Activated CD8-positive, alpha-beta memory T cell treated with anti-CD3 and anti-CD28 coated beads, Interleukin-2, amount 50 U/mL, for 24 hours (primary cell): ENCODE data around the gene DYNLT5.
A peak's percentile ranks its signal among the peaks of the same experiment; 100 is the strongest.
"Not testable (repeated sequence)": the region's sequence is repeated elsewhere in the genome, so short reads cannot be mapped to it uniquely, and the experiment has no call there.

Experiments used
- DNase-seq: peaks from one replicate; pipeline ENCODE4 v3.0.0-alpha.2; 2020; ENCODE audit errors: extremely low read depth

Gene DYNLT5

DNA sequence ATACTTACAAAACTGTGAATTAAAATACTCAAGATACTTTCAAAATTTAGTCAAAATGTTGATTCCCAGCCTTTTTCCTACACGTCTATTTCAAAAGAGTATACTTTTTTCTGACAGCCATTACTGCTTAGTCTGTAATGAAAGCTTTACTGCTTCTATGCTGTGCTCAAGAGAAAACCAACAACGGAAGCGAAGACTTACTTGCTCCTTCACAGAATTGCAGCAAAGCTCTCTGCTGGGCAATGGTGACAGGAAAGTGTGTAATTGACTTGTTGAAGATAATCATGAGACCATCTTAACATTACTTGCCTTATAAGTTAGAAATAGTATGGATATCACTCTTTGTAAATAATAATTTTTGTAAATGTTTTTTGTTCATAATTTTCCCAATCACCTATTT is 1.7 kb upstream of the DYNLT5 start:
- no peak for DNase-seq

GRCh38 chr1:66751160-66751559 is 1.1 kb upstream of the DYNLT5 start:
- no peak for DNase-seq

GRCh38 chr1:66752671-66753371 is 562 bp downstream of the DYNLT5 start:
- no peak for DNase-seq

DNA sequence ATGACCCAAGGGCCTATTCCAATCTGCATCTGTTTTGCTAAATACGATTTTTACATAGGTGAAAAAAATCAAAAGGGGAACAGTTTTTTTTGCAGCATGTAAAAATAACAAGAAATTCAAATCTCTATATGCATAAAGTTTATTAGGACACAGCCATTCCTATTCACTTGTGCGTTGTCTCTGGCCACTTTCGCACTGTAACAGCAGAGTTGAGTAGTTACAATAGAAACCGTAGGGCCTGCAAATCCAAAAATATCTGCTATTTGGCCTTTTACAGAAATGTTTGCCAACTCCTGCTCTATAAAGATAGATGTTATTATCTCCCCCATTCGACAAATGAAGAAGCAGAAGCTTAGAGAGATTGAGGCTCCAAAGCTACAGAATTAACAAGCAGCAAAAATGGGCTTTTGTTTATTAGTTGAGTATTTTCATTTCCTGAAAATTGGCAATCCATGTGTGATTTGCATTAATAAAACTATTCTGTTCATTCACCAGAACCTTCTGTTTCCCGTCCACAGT is 5.5 kb downstream of the DYNLT5 start:
- no peak for DNase-seq

DNA sequence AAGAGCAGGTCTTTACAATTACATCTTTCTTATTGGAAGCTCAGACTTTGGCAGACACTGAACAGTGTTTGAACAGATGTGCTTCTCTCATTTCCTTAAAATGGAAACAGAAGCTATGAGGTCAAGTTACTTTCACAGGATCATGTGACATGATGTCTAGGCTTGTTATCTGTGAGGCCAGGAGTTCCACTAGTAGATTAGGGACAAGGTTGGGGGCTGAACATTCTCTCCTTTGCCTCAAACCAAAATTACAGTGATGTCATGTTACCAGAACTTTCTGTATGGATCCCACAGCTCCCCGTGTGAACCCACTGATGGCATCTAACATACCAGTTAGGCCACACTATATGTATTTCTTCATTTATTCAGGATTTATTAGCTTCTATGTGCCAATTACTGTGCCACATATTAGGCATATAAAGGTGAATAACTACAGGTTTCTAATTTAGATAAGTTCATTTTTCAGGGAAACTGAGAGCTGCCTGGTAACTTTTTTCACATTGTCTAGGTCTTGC is 6.0 kb downstream of the DYNLT5 start:
- DNase-seq, result no peak

DNA sequence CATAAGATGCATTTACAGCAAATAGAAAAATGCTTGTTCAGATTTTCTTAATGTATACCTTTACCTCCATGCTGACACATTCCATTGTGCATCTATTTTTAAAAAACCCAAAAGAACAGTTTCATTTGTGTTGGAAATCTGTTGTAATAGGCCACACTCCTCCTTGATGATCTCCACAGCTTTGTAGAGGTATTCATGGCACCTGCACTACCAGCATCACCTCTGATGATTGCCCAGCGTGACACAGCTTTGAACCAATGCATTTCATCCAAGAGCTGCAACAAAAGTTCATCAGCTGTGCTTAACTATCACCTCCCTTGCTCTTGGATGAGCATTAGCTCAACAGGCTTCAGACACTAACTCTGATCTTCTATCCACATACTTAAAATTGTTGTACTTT is 8.2 kb downstream of the DYNLT5 start:
- no peak for DNase-seq

DNA sequence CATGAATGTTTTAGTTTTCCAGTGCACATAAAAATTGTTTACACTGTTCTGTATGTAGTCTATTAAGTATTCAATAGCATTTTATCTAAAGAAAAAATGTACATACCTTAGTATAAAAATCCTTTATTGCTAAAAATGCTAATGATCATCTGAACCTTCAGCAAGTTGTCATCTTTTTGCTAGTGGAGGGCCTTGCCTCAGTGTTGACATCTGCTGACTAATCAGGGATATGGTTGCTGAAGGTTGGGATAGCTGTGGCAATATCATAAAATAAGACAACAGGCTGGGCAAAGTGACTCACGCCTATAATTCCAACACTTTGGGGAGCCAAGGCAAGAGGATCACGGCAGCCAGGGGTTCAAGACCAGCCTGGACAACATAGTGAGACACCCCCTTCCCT is 9.0 kb downstream of the DYNLT5 start:
- DNase-seq, result no peak

DNA sequence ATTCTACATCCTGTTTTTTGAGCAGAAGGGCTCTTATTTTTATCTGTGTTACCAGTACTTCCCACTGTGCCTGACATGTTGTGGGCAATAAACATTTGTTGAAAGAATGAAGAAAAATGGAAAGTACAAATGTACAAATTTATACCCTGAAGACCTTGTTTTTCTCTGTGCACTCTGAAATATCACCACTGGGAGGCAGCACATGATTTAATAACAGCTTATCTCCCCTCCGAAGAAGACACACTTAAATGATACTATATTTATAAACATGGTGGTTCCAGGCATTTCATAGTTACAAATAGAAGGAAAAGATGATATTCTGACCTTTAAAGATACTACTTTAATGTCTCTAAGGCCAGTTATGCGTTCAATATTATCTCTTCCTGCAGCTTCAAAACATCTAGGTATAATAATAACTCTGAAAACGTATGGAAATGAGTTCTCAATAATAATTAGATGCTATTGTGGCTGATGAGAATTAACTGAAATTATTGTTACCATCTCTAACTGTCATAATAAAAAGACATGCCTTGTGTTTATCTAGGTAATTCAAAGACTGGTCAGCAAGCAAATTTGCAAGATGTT is 12.8 kb downstream of the DYNLT5 start:
- peak; percentile 9 for DNase-seq

DNA sequence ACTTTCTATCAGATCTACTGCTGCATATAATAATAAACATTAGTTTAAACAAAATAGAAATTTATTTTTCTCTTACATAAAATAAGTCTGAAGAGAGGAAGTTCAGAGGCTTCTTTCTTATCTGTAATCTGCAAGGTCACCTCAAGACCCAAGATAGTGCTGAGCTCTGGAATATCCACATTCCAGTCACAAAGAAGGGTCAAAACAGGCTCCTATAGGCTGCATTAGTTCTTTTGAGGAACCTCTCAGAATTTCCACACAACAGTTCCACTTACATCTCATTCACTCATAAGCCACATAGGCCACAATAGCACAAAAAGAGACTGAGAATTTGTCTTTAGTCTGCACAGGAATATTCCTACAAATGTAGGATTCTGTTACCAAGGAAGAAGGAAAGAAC is 15.4 kb downstream of the DYNLT5 start:
- DNase-seq, result no peak

DNA sequence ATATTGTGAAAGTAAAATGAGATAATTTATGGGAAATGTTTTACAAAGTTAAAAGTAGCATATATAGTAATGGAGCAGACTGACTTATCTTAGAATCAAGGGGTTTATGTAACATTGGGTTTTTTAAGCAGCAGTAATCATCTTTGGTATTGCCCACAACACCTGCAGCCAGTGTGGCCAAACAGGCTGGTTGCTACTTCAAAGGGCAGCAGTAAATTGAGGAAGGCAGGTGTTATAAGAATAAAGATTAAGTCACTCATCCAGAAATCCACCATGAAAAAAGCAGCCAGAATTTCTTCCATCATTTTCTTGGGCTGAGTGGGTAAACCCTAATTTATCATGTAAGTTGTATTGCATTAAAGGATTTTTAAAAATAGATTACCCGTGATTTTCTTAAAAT is 16.7 kb downstream of the DYNLT5 start:
- no peak for DNase-seq

GRCh38 chr1:66769512-66770229 is 17.4 kb downstream of the DYNLT5 start:
- no peak for DNase-seq

- DNase-seq, result no peak
Measured at GRCh38 chr1:66770240-66770639, 18.0 kb downstream of the DYNLT5 start.

DNA sequence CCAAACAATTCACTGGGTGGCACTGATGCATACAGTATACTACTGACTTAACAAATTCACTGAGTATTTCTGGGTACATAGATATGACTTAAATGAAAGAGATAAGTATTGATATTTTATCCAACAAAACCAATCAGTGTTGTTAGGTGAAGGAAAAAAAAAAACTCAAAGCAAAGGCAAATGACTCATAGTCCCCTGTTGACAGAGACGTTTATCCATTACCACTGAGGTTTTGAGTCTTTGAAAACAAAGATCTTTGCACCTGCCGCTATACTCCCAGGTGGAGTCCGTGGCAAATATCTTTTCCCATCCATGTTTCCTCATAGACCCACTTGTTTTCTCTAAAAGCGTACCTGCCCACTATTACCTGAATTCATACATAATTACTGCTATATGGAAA is 18.4 kb downstream of the DYNLT5 start:
- DNase-seq, result no peak

- DNase-seq, result no peak
Measured at GRCh38 chr1:66773227-66773626, 21.0 kb downstream of the DYNLT5 start.

DNA sequence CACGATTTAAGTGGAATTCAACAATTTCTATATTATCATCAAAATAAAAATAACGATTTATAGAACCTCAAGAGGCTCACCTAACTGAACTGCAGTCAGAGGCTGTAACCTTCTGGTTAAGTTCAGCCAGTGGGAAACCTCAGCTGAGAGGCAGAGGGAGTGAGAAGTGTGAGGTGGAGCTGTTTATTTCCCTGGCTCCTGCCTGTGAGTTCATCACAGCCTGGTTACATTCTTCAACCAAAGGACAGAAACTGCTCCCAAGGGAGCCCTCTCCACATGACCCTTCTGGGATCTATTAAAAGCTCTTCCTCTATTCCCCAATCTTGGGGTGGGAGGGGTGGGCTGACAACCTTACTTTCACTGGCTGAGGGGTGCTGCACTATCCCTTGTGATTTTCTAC is 22.2 kb downstream of the DYNLT5 start:
- DNase-seq, result no peak

- no peak for DNase-seq
Measured at GRCh38 chr1:66775646-66776045, 23.4 kb downstream of the DYNLT5 start.

- no peak for DNase-seq
Measured at GRCh38 chr1:66777831-66778230, 25.6 kb downstream of the DYNLT5 start.

DNA sequence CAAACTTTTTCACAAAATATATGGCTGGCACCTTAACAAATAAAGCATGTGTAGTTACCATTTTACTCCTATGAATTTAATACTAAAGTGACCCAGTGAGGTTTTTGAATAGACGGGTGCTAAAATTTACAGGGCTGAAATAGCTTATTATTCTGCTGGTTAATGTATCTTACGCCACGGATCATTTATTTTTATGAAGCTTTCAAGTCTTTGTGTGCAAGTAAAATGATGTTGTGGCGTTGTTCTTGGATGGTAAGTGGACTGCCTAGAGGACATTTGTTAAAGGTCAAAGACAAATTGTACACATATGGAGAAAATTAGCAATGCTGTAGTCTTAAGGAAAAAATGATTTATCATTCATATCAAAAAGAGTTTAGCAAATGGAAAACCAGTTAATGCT is 26.0 kb downstream of the DYNLT5 start:
- no peak for DNase-seq

- no peak for DNase-seq
Measured at GRCh38 chr1:66778969-66779368, 26.7 kb downstream of the DYNLT5 start.

DNA sequence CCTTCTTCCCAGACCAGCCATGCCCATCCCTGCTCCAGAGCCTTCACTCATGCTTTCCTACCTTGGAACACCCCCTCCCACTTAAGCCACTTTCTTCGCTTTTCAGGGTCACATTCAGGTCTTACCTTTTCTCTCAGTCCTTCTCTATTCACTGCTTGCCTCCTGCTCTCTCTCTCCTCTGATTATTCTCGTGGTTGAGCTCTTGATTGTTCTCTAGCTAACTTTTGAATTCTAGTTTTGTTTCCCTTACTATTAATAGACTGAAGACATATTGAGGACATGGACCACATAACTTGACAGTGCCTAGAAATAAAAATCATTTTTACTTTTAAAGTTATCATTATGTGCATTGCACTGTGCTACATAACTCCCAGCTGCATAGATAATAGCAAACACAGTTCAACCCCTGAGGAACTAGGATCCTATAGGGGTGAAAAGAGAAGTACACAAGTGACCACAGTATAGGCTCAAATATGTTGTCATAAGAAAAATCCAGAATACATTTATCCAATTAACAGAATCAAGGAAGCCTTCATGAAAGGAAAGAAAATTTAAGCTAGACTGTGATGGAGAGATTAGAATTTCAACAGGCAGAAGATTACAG is 27.3 kb downstream of the DYNLT5 start:
- no peak for DNase-seq

DNA sequence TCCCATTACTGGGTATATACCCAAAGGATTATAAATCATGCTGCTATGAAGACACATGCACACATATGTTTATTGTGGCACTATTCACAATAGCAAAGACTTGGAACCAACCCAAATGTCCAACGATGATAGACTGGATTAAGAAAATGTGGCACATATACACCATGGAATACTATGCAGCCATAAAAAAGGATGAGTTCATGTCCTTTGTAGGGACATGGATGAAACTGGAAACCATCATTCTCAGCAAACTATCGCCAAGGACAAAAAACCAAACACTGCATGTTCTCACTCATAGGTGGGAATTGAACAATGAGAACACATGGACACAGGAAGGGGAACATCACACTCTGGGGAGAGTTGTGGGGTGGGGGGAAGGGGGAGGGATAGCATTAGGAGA is 33.5 kb downstream of the DYNLT5 start:
- not testable (repeated sequence) for DNase-seq

DNA sequence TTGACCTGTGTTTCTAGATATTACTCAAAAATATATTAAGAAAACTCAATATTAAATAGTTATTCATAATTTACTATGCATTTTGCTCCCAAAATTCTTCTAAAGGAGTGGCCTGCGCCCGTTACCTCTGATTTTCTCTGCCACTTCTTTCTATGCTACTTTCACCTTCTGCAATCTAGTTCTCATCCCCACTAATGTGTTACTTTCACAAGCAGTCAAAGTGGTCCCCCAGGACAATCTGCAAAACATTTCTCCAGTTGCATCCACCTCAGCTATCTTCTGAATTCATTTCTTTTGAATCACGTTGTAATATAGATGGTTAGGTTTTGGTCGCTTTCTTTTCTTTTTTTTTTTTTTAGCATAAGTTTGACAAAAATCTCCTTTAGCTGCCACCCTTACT is 35.4 kb downstream of the DYNLT5 start:
- no peak for DNase-seq
